ENCODE measurements around the gene ANKRD7. TPM values are rescaled to one million over a fixed set of nuclear protein-coding genes. Genes with fewer than 3 reads are reported as not detected.

The ANKRD7 gene
- total RNA-seq, 2 experiments from 2014 or later, result 1.2 to 1.4 TPM

DNA sequence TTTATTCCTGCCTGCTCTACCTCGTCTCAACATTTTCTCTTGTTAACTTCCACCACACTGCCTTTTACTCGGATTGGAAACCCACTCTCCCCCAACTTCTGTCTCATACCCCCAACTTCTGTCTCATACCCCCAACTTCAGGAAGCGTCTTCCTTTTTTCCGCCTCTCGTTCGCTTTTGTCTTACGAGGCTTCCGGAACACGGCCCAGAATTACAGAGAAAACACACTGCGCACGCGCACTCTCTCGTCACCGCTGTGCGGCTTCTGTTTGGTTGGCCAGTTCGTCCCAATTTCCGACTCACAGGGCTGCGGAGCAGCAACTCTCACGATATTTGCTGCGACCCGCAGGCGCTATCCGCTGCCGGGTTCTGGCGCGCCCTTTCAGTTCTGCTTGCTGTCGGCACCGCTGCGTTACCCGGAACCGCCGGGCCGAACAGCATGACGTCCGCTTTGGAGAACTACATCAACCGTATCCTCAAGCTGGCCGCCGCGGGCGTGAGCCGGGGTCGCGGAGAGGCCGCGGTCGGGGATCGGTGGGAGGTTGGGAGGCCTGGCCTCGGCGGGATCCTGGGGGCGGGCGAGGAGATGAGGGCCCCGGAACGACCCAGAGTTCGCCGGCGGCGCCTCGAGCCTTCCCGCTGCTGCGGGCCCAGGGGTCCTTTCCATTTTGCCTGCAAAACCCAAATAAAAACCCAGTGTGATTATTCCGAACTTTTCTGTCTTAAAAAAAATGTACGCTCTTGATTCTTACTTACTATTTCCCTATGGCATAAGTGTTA lies 40.5 kb upstream of the ANKRD7 start, which contains the start of gene LSM8:
Gene LSM8 (plus strand): TSS at position 379 of the 779 bp plus-strand sequence. CDS start 60 bp downstream, at position 439.
- Mint-ChIP-seq H3K4me1 (ENCODE audit: low read depth) (peaks cover 30% of the 10 kb centered on the region), H3K27ac (peak within 1 kb of the TSS; percentile 98), H3K9me3 (no peaks in the 10 kb centered on the region), H3K27me3 (no peaks in the 10 kb centered on the region), H3K36me3 (ENCODE audit: low read depth) (peaks cover 35% of the 10 kb centered on the region), H3K4me3 (peak within 1 kb of the TSS; percentile 91)
- DNase-seq, result peak; percentile 97
- ATAC-seq, result peak; percentile 97
- POLR2A ChIA-PET, result no interaction called here
- CTCF ChIA-PET, result no interaction called here
- TF ChIP-seq, protein P1, sequence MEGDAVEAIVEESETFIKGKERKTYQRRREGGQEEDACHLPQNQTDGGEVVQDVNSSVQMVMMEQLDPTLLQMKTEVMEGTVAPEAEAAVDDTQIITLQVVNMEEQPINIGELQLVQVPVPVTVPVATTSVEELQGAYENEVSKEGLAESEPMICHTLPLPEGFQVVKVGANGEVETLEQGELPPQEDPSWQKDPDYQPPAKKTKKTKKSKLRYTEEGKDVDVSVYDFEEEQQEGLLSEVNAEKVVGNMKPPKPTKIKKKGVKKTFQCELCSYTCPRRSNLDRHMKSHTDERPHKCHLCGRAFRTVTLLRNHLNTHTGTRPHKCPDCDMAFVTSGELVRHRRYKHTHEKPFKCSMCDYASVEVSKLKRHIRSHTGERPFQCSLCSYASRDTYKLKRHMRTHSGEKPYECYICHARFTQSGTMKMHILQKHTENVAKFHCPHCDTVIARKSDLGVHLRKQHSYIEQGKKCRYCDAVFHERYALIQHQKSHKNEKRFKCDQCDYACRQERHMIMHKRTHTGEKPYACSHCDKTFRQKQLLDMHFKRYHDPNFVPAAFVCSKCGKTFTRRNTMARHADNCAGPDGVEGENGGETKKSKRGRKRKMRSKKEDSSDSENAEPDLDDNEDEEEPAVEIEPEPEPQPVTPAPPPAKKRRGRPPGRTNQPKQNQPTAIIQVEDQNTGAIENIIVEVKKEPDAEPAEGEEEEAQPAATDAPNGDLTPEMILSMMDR (IDR thresholded peaks at IDR 0.05), result no peak
- intact Hi-C loops (cut with micrococcal nuclease), result loop anchor here (2.0 kb wide), 1 partner anchor 31 kb away; no protein-coding TSS in a partner anchor

DNA sequence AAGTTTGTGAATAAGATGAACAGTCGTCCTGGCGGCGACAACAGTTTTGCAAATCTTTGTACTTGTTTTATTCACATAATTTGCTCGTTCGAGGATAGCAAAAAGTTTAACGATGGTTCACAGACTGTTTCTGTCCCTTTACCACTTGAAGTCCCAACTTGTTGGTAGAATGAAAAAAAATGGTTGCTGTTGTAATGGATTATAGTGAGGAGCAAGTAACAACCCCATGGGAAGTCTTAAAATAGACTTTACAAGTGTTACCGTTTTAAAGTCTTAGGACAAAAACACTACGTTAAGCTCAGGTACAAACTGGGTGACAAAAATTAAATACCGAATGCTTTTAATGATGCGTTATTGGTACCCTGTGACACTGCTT lies 40.0 kb upstream of the ANKRD7 start:
- intact Hi-C loops (cut with micrococcal nuclease), result loop anchor here (2.0 kb wide), 1 partner anchor 30 kb away; no protein-coding TSS in a partner anchor
- no peak for DNase-seq
- H3K9me3 Mint-ChIP-seq, result no peaks in the 10 kb centered on the region
- peak overlapping the region; percentile 91 for H3K4me3 Mint-ChIP-seq
- ATAC-seq, result no peak
- peaks cover 36% of the 10 kb centered on the region for H3K36me3 Mint-ChIP-seq (ENCODE audit: low read depth)
- H3K27me3 Mint-ChIP-seq, result no peaks in the 10 kb centered on the region
- ChIA-PET CTCF (interaction anchor here (1.8 kb wide), 1 partner anchor 11 kb away, joined by 5 read pairs; no protein-coding TSS in a partner anchor), POLR2A (no interaction called here)
- H3K4me1 Mint-ChIP-seq (ENCODE audit: low read depth), result peaks cover 30% of the 10 kb centered on the region
- H3K27ac Mint-ChIP-seq, result peak overlapping the region; percentile 98
- TF ChIP-seq, protein P1 (IDR thresholded peaks at IDR 0.05), result no peak

DNA sequence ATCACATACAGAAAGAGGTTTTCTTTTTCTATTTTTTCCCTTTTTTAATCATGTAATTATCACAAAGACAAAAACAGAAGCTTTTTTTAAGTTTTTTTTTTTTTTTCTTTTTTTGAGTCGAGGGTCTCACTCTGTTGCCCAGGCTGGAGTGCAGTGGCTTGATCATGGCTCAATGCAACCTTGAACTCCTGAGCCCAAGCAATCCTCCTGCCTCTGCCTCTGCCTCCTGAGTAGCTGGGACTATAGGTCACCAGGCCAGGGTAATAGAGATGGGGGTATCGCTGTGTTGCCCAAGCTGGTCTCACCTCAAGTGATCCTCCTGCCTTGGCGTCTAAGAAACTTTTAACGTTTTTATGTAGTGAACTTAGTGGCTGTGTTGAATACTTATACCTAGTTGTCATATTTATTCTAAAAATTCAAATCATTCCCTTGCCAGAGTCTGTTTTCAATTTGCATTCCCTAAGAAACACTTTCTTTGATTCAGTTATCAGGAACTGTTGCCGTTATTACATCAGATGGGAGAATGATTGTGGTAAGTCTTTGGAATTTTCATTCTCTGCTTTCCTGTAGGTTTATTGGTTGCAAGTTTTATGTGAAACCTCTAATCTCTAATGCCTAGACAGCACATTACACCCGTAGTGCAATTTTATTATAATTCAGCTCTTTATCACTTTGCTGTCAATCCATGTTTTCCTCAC lies 39.2 kb upstream of the ANKRD7 start:
- no peaks in the 10 kb centered on the region for H3K9me3 Mint-ChIP-seq
- DNase-seq (no peak), ATAC-seq (no peak)
- peaks cover 40% of the 10 kb centered on the region for H3K36me3 Mint-ChIP-seq (ENCODE audit: low read depth)
- H3K4me3 Mint-ChIP-seq, result peak overlapping the region; percentile 91
- no peaks in the 10 kb centered on the region for H3K27me3 Mint-ChIP-seq
- peak overlapping the region; percentile 98 for H3K27ac Mint-ChIP-seq
- ChIA-PET POLR2A (no interaction called here), CTCF (interaction anchor here (1.8 kb wide), 1 partner anchor 10 kb away, joined by 5 read pairs; no protein-coding TSS in a partner anchor)
- peaks cover 32% of the 10 kb centered on the region for H3K4me1 Mint-ChIP-seq (ENCODE audit: low read depth)
- intact Hi-C loops (cut with micrococcal nuclease), result loop anchor here (2.0 kb wide), 1 partner anchor 29 kb away; no protein-coding TSS in a partner anchor
- TF ChIP-seq, protein P1 (IDR thresholded peaks at IDR 0.05), result no peak

DNA sequence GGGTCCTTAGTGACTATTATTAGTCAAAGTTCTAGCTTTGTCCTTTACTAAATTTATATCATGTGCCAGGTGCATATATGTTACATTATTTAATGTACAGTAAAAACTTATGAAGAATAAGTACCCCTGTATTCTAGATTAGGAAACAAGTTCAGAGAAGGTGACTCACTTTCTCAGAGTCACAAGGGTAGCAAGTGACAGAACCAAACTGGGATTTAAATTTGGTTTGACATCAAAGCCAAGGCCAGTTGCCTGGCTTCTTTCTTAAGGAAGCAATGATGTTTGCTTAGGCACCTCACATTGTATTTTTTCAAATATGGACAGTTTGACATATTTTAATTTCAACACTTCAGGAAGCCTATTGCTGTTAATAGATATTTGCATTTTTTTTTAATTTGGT lies 38.0 kb upstream of the ANKRD7 start:
- TF ChIP-seq, protein P1 (IDR thresholded peaks at IDR 0.05), result no peak
- ATAC-seq (no peak), DNase-seq (no peak)
- Mint-ChIP-seq H3K36me3 (ENCODE audit: low read depth) (peaks cover 41% of the 10 kb centered on the region), H3K27me3 (no peaks in the 10 kb centered on the region), H3K4me1 (ENCODE audit: low read depth) (peaks cover 32% of the 10 kb centered on the region), H3K27ac (peak overlapping the region; percentile 30), H3K4me3 (peak overlapping the region; percentile 91), H3K9me3 (no peaks in the 10 kb centered on the region)
- ChIA-PET POLR2A (no interaction called here), CTCF (interaction anchor here (1.8 kb wide), 1 partner anchor 9 kb away, joined by 5 read pairs; no protein-coding TSS in a partner anchor)
- intact Hi-C loops (cut with micrococcal nuclease), result no loop called here
